Left renal cortex interstitium (tissue), 4 donors: Measurements from ENCODE around the gene NUP205. TPM values are rescaled to one million over a fixed set of nuclear protein-coding genes. Genes with fewer than 3 reads are reported as not detected.

Experiments used
- DNase-seq, 4 donors: peaks; one replicate each; pipeline ENCODE4 v3.0.0-alpha.2; 2013; ENCODE audit warnings: low read depth in 4 of 4, low spot score in 2 of 4, missing footprints in 1 of 4
- polyA plus RNA-seq, 4 donors: library from polyadenylated mRNA; unstranded; fragments of 120-200 nt; gene quantifications; one replicate each; pipeline ENCODE4 v1.2.1, GENCODE V29; 2013; ENCODE audit not compliant: insufficient read length in 4 of 4

NUP205 gene
- polyA plus RNA-seq, 4 donors, result 66.7 to 79.4 (median 69.6) TPM

DNA sequence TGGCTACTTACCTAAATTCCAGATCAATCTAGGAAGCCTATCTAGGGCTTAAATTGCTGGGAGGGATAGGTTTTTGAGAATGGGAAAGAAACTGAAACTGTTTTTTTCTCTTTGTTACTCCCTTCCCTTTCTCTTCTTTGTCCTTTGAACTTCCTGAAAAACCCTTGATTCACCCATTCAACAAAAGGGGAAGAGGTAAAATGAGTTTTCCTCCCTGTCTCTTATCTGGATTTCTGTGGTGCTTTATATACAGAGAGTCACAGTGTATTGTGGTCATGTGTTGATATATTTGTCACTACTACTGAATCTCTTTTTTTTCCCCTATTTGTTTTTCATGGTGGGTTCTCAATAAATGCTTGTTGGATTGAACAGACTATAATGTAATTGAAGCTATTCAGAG lies 19.8 kb upstream of the NUP205 start:
- DNase-seq, result no peak

DNA sequence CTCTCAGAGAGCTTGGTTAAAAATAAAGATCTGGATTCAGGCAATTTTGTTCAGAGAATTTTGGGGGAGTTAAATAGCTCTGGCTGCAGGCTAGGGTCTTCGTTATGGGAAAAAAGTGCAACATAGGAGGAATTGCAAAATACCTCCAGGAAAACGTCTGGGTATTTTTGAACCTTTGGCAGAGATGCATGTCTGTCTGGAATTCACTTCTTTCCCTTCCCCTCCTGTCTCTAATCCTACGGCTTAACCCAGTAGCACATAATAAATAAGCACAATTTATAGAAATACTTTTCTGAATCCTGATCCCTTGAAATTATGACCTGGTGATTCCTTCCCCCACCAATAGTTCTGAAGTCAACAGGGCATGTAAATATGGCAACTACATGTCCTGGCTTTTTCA lies 19.3 kb upstream of the NUP205 start:
- no peak for DNase-seq

DNA sequence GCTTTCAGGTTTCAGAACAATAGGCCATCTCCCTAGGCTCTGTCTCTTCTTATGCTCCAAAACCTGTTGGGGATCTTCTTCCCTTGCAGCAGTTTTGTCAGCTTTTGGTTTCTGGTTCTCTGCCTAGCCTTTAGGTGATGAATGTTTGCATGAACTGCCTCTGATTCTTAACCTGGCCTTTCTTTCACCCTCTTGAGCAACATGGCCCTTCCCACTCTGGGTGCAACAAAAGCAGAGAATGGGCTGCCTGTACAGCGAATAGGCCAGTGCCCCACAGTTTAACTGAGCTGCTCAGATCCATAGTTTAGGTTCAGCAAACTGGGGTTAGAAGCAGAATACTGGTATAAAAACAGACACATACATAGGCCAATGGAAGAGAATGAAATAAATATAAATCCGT lies 18.1 kb upstream of the NUP205 start:
- DNase-seq, result no peak

DNA sequence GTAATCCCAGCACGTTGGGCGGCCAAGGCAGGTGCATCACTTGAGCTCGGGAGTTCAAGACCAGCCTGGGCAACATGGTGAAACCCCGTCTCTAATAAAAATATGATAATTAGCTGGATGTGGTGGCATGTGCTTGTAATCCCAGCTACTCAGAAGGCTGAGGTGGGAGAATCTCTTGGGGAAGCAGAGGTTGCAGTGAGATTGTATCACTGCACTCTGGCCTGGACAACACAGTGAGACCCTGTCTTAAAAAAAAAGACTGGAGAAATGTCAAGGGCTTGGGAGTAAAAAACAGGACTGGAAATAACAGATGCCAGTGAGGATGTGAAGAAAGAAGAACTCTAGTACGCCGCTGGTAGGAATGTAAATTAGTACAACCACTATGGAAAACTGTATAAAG lies 16.7 kb upstream of the NUP205 start:
- no peak for DNase-seq

DNA sequence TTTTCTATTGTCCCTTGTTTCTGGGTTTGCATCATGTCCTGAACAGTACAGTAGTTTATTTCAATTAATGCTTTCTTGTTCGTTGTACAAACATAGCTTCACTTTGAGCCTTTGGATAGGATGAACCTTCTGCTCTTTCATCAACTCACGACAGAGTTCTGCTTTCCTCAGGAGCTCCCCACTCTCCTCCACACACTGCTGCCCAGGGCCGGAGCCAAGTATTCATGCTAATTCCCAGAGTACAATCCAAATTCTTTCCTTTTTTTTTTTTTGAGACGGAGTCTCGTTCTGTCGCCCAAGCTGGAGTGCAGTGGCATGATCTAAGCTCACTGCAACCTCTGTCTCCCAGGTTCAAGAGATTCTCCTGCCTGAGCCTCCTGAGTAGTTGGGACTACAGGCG lies 7.5 kb upstream of the NUP205 start:
- no peak for DNase-seq

DNA sequence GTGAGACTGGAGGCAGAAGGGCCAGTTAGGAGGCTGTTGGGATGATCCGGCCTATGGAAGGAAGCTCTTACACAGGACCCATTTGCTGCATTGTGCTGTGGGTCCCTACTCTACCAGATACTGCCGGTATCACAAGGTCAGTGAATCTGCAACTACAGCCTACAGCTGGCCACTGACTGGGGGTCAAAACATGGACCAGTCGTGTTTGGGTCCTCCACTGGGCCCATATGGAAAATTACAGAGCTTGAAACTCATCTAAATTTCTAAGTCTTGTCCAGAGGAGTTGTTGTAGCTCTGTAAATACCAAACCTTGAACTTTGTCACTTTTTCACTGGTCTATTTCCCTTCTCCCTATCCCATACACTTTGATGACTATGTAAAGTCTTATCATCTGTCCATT lies 5.6 kb upstream of the NUP205 start:
- DNase-seq, result no peak

DNA sequence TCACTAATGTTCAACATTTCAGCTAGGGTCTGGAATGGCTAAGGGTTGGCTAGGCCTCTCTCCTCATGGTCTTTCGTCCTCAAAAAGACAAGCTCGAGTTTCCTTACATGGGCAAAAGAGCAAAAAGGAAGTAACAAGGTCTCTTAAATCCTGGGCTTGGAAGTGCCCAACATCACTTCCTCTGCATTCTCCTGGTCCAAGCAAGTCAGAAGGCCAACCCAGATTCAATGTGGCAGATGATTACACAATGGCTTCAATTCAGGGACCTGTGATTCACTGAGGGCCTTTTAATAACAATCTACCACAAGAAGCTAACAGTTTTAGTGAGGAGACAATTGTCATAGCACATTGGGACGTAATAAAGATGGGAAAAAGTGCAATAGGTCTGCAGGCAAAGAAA lies 4.4 kb upstream of the NUP205 start:
- DNase-seq, result no peak

DNA sequence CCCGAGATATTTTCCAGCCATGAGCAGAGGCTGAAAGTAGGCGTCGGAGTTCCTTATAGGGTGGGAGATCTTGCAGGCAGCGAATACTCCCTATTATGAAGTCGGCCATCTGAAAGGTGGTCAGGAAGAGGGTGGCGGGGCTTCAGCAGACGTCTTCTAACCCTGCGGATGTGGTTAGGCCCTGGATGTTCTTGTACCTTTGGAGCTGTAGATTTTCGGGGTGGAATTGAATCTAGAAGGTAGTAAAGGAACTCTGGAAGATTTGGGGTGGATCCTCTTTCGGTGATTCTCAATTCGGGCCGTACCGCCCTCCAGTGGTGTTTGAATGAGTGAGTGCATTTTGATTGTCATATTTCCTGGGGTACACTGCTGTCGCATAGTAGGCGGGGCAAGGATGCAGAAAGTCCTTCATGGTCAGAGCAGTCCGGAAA lies 635 bp downstream of the NUP205 start:
- peak; percentile 44 to 64 (median 56) for DNase-seq

DNA sequence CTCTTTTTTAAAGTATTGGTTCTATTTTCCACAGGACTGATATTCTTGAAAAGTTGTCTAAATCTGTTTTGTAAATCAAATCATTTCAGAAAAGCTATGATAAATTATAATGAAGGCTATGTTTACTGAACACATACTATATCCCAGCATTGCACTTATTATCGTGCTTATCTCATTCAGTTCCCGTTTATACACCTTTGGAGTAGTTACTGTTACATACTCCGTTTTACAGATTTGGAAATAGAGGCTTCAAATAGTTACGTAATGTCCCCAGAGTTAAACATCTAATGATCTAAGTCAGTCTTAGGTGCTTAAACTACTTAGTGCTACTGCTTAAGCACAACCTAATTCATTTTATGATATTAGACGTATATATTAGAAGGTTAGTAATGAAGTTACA lies 1.2 kb downstream of the NUP205 start:
- no peak for DNase-seq

DNA sequence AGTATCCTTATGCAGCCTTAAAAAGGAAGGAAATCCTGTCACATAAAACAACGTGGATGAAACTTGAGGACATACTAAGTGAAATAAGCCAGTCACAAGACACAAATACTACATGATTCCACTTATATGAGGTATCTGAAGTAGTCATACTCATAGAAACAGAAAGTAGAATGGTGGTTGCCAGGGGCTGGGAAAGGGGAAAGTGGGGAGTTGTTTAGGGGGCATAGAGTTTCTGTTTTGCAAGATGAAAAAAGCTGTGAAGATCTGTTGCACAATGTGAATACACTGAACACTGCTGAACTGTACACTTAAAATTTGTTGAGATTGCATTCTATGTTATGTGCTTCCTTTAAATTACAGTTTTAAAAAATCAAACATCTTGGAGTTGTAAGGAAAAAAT lies 2.9 kb downstream of the NUP205 start:
- no peak for DNase-seq

DNA sequence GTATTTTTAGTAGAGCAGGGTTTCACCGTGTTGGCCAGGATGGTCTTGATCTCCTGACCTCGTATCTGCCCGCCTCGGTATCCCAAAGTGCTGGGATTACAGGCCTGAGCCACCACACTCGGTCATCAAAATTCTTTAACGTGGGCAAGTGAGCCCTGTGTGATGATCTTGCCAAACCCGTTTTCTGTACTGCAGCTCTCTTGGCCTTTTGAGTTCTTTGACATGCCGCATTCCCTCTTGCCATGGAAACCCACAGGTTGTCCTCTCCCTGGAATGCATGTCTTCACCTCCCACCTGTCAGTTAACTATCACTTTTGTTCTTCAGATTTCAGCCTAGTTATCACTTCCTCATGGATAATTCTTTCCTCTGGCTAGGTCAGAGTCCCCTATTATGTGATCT lies 5.0 kb downstream of the NUP205 start:
- DNase-seq, result no peak

DNA sequence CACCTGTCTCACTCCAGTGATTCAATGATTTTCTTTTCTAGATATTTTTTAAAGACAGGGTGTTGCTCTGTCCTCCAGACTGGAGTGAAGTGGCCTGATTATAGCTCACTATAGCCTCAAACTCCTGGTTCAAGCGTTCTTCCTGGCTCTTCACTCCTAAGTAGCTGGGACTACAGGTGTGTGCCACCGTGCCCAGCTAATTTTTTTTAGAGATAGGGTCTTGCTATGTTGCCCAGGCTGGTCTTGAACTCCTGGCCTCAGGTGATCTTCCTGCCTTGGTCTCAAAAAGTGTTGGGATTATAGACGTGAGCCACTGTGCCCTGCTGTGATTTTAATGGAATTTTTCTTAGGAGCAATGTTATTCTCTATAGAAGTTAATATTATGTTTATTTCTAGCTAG lies 14.1 kb downstream of the NUP205 start:
- no peak for DNase-seq

DNA sequence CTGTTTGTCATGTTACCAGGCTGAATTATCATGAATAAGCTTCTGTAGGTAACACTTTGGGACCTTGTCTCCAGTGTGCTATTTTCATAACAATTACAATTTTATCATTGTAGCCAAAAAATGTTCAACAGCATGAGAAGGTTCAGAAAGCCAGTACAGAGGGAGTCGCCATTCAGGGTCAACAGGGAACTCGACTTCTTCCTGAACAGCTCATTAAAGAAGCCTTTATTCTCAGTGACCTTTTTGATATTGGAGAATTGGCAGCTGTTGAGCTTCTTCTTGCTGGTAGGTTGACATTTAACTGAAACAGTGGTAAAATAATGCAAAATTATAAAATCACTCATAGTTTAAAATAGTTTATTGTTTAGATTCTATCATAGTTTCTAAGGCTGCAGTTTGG lies 15.8 kb downstream of the NUP205 start:
- DNase-seq, result no peak

DNA sequence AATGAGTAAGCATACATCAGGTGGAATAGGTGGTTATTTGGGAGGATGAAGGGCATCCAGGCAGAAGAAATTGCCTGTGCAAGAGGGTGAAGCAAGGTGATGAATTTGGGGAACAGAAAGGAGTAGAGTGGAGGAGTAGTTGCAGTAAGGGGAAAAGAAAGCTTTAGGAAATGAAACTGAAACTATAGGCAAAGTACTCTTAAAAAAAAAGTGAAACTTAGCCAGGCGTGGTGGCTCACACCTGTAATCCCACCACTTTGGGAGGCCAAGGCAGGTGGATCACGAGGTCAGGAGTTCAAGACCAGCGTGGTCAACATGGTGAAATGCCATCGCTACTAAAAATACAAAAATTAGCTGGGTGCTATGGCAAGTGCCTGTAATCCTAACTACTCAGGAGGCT lies 17.6 kb downstream of the NUP205 start:
- DNase-seq, result no peak

DNA sequence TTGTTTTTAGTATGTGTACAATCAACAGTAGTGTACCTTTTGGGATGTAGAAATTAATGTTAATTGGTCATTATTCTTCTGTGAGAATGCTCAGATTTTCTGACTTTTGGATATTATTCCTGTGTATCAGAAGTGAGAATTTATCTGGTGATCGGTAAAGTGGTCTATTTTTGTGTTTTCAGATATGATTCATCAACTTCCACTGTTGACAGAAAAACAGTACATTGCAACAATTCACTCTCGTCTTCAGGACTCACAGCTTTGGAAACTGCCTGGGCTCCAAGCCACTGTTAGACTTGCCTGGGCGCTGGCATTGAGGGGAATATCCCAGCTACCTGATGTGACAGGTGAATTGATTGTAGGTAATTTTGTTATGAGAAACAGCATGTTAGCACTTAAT lies 20.9 kb downstream of the NUP205 start:
- DNase-seq, result no peak

DNA sequence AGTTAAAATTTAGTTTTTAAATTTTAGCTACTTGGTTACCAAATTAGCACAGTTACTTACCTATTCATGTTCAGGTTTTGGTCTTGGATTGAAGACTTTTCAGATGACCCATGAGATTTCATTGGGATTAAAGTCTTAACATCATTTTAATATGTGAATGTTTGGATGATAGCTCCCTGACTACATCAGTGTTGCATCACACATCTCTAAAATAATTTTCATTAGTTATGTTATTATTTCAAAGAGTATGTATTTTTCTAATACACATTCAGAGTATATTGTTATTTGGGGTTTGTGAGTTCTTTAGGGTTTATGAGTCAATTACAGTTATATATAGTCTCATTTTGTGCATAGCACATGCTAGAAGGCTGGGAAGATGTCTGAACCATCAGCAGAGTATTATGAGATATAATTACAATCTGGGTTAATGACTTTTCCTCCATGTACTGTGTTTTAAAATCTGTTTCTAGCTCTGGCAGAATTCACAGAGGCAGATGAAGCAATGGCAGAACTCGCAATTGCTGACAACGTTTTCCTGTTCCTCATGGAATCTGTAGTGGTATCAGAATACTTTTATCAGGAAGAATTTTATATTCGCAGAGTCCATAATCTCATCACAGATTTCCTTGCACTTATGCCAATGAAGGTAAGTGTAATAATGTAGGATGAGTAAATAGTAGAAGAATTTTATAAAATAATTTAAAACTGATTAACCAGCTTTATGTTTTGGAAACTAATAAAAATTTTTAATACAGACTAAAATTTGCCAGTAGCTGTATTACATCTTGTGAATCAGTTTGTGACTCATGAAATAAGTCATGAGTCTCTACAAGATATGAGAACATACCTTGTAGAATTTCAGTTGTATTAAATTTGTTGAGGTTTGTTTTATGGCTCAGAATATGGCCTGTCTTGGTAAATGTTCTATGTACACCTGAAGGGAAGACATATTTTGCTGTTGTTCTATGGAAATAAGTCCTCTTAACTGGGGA lies 26.9 kb downstream of the NUP205 start:
- no peak for DNase-seq

DNA sequence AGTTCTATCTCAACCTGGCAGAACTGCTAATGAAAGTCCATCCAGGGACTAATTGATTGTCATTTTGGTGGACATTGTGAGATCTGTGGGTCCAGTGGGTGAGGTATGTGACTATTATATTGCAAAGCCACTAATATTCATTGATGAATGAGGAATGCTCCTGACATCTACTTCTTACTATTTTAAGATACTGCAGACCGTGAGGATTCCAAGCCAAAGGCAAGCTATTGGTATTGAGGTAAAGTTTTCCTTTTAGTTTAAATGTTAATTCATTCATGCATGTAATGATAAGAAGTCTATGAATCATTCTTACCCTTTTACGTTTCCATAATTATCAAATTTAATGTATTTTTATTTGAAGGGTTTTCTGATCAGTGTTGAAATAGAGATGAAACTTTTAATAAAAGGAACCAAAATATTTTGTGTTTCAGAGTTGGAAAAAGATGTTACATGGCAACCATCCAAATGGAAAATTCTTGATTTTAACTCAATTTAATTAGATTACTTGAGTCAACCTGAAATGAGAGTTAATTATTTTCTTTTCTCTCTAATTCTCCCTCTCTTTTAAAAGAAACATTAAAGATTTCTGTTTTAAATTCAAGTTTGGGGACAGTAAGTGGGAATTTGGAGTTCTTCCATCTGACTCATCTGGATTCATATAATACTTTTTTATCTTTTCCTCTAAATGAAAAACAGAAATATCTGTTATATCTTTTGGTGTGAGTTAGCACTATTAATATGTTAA lies 39.6 kb downstream of the NUP205 start:
- DNase-seq, result no peak

DNA sequence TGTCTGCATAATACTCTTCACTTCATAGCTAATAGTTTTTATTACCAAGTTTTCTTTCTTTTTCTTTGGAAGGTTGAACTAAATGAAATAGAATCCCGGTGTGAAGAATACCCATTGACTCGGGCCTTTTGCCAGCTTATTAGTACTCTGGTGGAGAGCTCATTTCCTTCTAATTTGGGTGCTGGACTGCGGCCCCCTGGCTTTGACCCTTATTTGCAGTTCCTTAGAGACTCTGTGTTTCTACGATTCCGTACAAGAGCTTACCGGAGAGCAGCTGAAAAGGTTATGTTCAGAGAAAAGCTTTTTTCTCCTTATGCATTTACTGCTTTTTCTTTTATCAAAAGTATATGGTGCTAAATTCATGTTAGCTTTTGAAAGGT lies 40.2 kb downstream of the NUP205 start:
- no peak for DNase-seq

DNA sequence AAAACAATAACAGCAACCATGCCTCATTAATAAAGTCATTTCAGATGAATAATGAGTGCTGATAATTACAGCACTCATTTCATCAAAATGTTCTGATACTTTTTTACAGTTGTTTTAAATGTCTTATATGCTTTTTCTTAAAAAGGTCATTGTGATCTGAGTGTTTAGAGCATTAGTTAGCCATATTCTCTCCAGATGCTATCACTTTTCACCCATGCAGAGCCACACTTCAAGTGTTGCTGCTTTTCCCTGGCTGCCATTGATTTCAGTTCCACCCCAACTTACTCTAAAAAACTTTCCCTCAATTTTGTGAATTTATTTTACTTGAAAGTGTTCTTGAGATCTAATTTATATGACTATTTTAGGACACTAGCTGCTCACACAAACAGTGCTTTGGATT lies 41.8 kb downstream of the NUP205 start:
- DNase-seq, result no peak

DNA sequence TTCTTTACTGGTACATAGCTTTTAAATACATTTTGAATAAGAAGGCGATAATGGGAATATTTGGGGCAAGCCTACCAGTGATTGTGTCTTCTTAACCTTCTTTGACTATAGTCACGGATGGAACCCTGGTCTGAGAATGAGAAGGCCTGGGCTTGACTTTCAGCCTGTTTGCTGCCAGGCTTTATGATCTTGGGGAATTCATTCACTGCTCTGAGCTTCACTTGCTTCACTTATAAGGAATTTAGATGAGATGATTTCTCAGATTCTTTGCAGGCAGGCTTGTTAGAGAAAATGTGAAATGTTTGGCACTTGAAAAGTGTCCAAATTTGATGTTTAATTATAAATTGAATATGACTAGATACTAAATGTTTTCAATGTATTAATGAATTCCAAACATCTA lies 42.5 kb downstream of the NUP205 start:
- DNase-seq, result no peak

DNA sequence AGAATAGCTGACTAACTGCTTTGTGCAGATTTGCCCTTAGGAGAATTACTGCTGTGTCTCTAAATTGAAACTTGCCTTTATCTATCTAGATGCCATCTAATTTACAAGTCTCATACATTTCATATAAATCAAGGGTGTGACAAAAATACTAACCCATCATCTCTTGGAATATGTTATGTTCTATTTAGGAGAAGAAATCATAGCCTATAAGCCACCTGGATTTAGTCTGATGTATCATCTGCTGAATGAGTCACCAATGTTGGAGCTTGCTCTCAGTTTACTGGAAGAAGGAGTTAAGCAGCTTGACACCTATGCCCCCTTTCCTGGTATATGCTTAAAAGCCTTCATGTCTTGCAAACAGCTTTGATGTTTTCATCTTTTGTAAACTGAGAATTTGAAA lies 43.5 kb downstream of the NUP205 start:
- DNase-seq, result no peak

DNA sequence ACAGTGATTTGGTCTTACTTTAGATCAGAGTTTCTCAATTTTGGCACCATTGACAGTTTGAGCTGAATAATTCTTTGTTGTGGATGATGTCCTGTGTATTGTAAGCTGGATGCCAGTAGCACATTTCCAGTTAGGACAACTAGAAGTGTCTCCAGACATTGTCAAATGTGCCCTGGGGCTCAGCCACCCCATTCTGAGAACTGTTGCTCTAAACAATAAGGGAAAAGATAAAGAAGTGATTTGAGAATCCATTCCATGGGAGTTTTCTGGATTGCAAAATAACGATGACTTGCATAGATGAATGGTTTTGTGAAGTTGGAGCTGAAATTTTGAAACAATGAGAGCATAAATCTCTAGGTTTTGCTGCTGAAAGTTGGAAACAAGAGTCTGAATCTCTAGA lies 44.6 kb downstream of the NUP205 start:
- no peak for DNase-seq
